ENCODE measurements around the gene MSRB3.
A peak's percentile ranks its signal among the peaks of the same experiment; 100 is the strongest.
"Not testable (repeated sequence)": the region's sequence is repeated elsewhere in the genome, so short reads cannot be mapped to it uniquely, and the experiment has no call there.

Gene MSRB3

DNA sequence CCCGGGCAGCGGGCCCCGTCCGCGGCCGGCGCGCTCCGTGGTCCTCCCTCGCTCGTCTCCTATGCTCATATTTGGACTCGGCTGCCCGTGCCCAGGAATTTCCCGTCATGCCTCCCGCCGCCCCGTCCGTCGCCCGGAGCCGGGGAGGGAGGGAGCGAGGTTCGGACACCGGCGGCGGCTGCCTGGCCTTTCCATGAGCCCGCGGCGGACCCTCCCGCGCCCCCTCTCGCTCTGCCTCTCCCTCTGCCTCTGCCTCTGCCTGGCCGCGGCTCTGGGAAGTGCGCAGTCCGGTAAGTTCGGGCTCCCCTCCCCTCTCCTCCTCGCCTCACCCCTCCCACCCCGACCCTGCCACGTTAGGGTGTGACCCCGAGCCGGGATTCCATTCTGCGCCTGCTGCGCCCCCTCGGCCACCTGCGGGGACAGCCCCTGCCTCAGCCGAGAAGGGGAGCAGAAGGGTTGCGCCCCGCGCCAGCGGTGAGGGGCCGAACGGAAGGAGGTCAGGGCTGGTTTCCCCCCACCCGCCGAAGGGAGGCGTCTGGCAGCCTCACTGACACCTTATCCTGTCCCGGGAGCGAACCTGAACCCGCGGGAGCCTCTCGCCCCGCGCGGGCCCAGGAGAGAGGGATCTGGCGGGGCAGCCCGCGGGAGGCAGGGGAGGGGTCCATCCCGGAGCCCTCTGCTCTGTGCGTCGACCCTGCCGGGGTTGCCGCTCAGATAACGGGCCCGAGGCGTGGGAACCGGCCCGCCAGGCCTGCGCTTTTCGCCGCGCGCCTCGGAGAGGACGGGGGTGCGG is at the start of gene MSRB3:
Gene MSRB3, plus strand, starts transcription at position 108 of the 793 bp plus-strand sequence. CDS start 29,897 bp downstream, outside the sequence.
- no peak for FAIRE-seq
- DNase-seq (ENCODE audit: low spot score) = peak; percentile 24

DNA sequence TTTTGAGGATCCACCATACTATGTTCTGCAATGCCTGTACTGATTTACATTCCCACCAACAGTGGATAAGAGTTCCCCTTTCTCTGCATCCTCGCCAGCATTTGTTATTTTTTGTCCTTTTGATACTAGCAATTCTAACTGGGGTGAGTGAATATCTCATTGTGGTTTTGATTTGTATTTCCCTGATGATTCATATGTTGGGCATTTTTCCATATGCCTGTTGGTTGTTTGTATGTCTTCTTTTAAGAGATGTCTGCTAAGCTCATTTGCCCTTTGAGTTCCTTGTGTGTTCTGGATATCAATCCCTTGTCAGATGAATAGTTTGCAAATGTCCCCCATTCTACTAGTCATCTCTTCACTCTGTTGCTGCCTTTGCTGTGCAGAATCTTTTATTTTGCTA is 49.0 kb upstream of the MSRB3 start:
- DNase-seq (ENCODE audit: low spot score) (peak; percentile 29), FAIRE-seq (no peak)

DNA sequence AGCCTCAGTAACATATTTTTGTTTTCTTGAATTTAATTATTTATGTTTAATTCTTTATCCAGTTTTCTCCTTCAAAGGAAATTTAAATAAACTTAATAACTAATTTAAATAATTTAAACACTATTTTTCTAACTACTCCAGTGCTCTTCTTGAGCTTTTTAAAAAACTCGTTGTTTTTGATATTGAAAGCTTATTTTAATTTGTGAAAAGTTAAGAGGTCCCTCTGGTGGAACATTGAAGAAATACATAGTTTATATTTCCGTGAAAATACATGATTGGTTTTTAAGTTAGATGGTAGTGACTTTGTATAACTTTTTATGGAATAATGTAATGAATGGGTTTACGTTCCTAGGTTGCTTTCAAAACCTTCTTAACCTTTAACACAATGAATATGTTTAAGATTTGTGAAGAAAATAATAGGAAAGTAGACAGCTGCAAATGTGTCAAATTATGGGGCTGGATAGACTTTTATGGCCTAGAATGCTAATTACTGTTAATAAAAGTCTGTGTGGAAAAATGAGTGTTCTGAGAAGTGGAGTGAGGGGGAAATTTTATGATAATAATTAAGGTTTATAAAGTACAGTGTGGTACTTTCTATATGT is 45.9 kb upstream of the MSRB3 start:
- DNase-seq (ENCODE audit: low spot score) = no peak

DNA sequence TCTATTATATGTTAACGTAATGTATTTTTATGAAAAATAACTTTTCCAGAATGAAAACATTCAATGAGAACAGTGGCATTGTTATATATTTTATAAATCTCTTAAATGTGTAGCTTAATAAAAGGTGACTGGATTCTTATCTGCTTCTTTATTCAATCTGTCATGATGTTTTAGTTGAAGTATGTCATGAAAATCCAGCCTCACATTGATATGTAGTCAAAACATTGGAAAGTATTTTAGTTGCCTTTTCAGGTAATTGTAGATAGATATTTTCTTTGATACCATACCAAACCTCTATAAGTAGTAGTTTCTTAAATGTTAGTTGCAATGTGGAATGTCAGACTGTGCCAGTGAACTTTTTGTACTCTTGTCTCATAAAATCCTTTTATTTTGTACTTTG is 41.3 kb upstream of the MSRB3 start:
- FAIRE-seq (no peak), DNase-seq (ENCODE audit: low spot score) (no peak)

More for the DNA sequence above, 45.9 kb upstream of the MSRB3 start:
- peak; percentile 84 for FAIRE-seq

DNA sequence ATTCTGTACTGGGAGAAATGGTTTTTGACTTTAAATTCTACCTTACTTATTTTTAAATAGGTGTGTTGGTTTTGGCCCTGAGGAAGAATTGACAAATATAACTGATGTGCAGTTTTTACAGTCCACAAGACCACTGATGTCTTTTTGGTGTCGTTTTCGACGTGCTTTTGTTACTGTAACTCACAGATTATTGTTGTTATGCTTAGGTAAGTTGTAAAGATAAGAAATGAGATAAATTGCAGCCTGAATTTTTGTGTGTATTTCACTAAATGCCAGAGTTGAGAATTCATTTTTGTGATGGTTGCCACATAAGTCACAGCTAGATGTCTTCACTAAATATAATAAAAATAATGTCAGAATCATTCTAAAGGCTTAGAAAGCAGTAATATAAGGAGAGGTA is 39.9 kb upstream of the MSRB3 start:
- no peak for DNase-seq (ENCODE audit: low spot score)
- no peak for FAIRE-seq

DNA sequence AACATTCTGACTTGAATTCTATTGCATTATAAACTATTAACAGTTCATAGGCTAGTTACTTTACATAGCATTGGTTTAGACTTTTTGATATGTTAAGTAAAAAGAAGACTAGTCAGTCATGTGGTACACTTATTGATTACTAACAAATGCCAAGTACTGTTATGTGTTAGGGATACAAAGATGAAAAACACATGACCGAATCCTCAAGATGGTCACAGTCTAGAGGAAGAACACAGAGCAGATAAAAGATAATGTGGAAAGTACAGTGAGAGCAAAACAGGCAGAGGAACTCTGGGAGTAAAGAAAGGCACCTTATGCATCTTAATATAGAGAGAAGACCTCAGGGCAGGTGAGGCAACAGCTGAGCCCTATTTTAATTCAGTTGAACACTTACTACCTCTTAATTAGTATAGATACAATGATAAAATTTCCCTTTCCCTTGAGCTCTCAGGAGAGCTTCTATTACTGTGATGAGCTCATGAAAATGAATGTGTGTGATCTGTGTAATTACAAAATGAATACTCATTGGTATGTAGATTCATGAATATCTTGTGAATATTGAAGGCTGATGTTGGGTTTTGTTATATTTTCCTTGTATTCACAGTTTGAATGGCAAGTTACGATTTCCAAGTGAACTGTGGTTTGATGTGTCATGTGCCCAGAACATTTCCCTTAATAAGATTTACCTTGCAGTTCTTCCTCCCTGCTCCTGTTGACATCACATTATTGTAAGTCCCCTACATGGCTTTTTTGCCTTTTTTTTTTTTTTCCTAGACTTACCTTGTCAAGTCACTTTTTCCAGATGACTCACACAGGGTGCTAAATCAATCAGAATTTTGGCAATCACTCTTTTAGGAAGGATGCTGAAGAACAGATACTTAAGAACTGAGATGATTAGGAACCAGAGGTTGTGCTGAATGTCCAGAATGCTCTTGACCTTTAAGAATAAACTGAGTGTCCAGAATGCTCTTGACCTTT is 29.5 kb upstream of the MSRB3 start:
- no peak for DNase-seq (ENCODE audit: low spot score)
- FAIRE-seq = no peak

DNA sequence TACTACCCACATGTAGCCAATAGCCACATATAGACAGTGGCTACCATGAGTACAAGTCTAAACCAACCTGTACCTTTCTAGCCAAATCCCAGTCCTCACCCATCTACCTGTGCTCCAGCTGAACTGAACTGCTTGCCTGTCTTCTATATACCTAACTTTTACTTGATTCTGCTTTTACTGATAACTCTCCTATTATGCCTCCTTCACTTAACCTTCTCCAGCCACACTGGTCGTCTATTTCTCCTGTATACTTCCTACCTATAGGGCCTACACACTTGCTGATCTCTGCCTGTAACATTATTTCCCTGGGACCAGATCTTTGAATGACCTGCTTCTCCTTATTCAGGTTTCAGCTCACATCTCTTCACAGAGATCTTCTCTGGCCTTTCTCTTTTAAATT is 26.0 kb upstream of the MSRB3 start:
- no peak for FAIRE-seq

DNA sequence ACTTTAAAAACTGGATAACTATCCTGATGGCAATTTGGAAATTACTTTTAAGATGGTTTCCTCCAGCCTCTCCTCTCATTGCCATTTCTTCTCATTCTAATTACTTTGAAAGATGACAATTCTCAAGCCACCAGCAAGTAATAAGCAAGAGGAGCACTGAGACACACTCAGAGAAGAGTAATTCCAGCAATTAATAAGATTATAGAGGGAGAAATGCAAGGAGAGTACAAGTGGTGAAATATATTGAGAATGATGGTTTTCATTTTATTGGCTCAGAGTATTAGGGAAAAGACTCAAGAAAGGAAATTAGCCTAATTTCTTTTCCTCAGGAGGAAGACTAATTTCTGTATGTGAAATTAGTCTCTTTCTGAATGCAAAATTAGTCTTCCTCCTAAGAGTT is 20.5 kb upstream of the MSRB3 start:
- DNase-seq (ENCODE audit: low spot score) = no peak
- FAIRE-seq = no peak

More for the DNA sequence above, 26.0 kb upstream of the MSRB3 start:
- DNase-seq (ENCODE audit: low spot score) = no peak

DNA sequence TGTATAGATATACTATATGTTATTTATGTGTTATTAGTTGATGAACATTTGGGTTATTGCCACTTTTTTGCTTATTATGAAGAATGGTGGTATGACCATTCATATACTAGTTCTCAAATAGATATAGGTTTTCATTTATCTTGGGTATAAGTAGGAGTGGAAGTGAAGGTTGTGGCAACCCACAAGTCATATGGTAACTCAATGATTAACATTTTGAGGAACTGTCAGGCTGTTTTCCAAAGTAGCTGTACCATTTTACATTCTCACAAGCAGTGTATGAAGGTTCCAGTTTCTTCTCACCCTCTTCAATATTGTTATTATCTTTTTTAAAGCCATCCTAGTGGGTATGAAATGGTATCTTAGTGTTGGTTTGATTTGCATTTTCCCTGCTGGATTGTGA is 19.0 kb upstream of the MSRB3 start:
- no peak for DNase-seq (ENCODE audit: low spot score)
- no peak for FAIRE-seq

DNA sequence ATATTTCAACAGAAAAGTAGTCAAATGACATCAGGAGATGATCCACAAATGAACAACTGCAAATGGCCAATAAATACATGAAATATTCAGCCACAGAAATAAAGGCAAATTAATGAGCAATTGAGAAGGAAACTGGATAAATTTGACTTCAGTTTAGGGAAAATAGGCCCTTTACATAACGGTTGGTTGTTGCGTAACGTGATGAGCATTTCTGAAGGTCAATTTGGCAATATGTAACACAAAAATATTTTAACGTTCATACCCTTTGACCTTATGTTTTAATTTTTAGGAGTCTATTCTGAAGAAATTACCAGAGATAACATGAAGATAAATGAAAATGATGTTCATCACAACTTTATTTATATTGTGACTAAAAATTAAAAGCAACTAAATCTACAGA is 14.7 kb upstream of the MSRB3 start:
- FAIRE-seq (no peak), DNase-seq (ENCODE audit: low spot score) (no peak)

DNA sequence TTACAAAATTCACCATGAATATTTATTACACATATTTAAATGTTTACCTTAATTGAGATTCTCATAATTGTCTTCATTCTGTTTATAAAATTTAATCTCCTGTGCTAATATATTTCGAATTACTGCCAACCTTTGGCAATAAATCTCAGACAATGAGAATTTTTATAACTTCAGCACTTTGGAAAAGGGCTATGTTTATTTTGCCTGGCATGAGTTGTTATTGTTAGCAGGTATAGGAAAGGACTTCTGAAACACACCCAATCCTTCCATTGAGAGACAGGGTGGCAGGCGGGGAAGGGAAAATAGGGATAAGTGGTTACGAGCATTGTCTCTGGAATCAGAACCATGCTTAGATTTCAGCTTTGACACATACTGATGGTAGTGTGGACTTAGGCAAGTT is 12.1 kb upstream of the MSRB3 start:
- DNase-seq (ENCODE audit: low spot score) (no peak), FAIRE-seq (no peak)

DNA sequence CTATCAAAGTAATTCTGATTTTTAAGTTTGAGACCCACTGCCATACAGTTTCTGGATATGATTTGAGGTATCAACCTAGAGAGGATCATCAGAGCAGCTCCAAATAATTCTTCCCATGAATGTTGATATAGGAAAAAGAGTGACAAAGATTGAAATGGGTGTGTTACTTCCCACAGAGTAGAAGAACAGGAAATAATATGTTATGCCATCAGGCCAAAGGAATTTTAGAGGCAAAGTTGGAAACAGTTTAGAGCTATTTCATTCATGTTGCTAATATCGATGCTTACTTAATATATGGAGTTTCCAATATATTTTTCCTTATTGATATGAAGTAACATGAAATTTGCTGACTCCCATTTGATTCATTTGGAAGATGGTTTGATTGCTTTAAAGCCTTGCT is 8.9 kb upstream of the MSRB3 start:
- DNase-seq (ENCODE audit: low spot score) (no peak), FAIRE-seq (no peak)

DNA sequence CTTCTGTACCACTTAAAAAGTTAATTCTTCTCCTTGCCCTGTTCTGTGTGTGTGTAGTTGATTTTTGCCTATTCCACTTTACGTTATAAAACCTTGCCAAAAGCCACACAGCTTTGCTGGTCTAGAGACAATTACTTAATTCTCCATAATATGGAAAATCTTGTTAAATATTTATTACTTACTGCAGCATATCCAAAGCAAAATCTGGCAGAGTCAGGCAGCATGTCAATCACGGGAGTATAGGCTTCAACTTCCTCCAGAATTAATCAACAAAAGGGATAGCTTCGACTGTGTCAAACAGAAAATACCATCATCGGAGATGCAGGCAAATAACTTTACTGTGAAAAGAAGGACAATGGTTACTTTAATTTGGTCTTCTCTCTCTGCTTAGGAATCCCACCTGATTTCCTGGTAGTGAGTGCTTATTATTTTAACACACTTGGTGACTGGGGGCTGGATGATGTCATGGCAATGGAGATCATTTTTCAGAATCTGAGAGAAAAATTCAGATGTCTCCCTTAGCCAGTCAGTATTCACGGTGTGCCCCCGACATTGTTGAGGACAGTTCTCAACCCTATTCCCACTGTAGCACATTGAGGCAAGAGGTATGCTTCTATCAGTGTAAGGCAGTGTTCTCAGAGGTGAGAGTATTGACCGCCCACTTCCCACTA is 3.7 kb upstream of the MSRB3 start:
- FAIRE-seq (no peak), DNase-seq (ENCODE audit: low spot score) (no peak)

DNA sequence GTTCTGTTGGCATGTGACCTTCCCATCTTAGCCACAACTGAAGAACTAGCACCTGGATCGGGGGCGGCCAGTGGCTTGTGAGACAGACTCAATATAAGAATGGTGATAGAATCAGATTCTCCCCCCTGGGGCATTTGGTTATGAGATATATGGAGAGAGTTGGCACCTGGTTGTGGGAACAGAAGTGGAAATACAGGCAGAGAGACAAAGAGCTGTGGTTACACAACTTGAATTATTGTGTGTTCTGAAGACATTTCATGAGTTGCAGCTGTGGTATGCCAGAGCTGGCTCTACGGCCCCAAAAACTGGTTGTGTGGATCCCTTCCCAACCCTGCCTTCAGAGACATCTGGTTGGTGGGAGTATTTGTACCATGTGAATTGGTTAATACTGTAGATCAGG is 2.9 kb upstream of the MSRB3 start:
- no peak for DNase-seq (ENCODE audit: low spot score)
- FAIRE-seq = no peak

DNA sequence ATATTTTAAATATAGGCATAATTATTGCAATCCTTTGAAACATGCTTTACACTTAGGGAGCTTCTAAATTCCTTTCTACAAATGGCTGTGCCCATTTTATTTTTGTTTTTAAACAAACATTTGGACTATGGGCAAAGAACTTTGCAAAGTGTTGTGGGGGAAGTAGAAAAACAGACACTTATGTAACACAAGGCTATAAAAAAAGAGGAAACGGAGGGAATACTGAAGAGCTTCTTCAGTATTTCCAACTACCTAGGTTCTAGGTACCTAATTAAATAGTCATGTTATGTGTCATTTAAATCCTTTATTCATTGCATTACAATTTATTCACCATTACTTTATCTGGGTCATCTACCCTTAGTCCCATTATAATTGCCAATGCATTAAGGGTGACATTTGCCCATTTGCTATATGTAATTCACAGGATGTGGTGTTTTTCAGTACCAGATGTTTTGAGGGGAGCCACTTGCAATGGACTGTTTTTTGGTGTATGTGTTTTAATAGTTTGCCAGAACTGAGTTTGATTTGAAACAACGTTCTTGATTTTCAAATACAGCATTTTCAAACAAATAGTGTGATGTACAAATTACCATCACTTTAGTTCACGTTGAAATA is 1.5 kb upstream of the MSRB3 start:
- DNase-seq (ENCODE audit: low spot score) (no peak), FAIRE-seq (no peak)

DNA sequence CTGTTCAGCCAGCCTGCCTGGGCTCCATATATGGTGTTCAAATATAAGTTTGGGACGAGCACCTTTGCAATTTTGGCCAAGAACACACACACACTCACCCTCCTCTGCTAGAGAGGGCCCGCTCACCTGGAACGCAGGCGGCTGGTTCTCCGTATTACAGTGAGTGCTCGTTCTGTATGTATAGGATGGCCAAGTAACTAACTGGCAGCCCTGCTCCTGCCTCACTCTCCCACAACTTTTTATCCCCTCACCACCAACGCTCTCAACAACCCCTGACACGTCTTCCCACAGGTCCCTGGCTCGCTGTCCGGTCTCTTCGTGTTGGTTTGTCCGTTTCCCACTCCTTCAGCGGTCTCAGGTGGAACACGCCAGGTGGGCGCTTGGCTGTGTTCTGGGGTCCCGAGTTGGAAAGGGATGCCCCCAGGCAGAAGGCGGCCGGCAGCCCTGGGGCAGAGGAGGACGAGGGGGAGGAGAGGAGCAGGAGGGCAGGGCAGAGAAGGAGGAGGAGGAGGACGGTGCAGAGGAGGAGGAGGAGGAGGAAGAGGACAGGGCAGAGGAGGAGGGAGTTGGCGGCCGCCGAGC is 398 bp upstream of the MSRB3 start:
- no peak for FAIRE-seq
- DNase-seq (ENCODE audit: low spot score) = no peak

DNA sequence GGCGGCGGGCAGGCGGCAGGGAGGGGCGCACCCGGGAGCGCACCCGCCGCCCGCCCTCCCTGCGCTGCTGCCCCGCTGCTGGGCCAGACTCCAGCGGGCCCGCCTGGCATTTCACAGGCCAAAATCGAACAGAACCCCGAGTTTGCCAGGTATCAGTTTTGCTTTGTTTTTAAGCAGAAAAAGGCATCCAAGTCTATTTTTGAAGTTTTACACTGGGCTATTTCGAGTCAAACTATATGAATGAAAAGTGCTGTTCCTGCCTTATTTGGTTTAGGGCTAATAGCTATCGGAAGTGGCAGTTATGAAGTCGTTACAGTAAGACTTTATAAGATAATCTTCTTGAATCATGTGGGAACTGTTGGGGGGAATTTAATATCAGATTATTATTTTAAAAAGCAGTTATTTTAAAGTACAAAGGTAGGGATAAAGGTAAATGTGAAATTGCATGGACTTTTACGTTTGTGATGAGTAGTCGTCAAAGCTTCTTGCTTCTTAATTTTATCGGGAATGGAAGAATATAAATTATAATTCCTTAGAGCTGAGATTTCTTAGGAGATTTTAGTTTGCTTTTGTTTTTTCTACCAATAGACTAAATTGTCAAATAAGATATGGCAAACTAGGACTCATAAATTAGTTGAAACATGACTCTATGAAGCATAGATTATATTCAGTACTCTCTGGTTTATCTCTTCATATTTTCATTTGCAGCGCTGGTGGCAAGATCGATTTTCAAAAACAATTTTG is 1.1 kb downstream of the MSRB3 start:
- DNase-seq (ENCODE audit: low spot score) (no peak), FAIRE-seq (peak; percentile 4)

DNA sequence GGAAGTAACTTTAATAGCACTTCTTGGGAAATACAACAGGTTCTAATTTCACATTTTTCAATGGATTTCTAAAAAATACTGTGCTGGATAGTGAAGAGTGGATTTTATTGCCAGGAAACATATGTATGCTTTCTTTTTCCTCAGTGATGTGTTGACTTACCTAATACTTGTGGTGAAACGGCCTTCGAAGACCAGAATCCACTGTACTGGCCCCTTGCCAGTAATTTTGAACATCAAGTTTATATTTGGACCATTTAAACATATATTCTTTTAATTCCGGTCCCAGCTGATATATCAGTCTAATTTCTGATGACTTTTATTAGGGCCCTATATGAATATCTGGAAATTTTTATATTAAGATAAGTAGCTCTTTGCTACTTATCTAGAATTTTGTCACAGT is 1.8 kb downstream of the MSRB3 start:
- FAIRE-seq = no peak
- DNase-seq (ENCODE audit: low spot score) = no peak

DNA sequence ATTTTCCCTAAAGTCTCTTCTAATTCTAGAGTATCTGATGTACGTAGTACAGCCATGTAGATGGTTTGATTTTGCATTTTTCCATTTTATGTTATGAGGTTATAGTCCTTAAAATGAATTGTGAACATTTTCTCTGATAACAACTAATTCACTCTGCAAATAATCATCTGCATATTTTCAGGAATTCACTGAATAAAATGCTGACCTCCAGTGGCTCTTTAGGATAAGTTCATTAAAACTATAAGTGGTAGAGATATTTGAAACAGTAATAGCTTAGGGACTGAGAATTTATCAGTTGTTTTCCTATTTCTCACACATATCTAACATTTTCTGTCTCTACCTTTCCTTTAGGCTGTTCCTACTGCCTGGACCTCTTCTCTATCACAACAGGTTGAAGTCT is 4.4 kb downstream of the MSRB3 start:
- FAIRE-seq (no peak), DNase-seq (ENCODE audit: low spot score) (no peak)

DNA sequence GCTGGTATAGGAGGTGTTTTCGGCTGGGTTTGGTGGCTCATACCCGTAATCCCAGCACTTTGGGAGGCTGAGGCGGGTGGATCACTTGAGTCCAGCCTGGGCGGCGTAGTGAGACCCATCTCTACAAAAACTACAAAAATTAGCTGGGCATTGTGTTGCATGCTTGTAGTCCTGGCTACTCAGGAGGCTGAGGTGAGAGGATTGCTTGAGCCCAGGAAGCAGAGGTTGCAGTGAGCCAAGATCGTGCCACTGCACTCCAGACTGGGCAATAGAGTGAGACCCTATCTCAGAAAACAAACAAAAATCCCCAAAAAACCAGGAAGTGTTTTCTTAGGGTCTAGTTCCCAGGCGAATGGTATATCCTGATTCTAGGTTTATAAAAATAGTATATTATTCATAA is 7.0 kb downstream of the MSRB3 start:
- FAIRE-seq = not testable (repeated sequence)

More for the DNA sequence above, 7.0 kb downstream of the MSRB3 start:
- DNase-seq (ENCODE audit: low spot score) = not testable (repeated sequence)

Measured in RCC 7860 (cell line).